ENCODE results near the gene RNF5.

The RNF5 gene

GRCh38 chr6:32154514-32155161 lies 23.6 kb upstream of the RNF5 start:
- TF ChIP-seq CTCF (IDR thresholded peaks at IDR 0.05): peak; percentile 34
- Mint-ChIP-seq H3K4me1 (peaks cover 56% of the 10 kb centered on the region), H3K36me3 (ENCODE audit: low read depth) (peaks cover 30% of the 10 kb centered on the region), H3K27me3 (ENCODE audit: low read depth, poor library complexity) (peaks cover 31% of the 10 kb centered on the region), H3K27ac (peak overlapping the region; percentile 98), H3K4me3 (peak overlapping the region; percentile 95), H3K9me3 (no peaks in the 10 kb centered on the region)
- peak; percentile 65 for DNase-seq

- DNase-seq: no peak
- H3K4me3 Mint-ChIP-seq: no peak overlapping the region
- H3K36me3 Mint-ChIP-seq (ENCODE audit: low read depth): peaks cover 39% of the 10 kb centered on the region
- peaks cover 12% of the 10 kb centered on the region for H3K27me3 Mint-ChIP-seq (ENCODE audit: low read depth, poor library complexity)
- H3K27ac Mint-ChIP-seq: no peak overlapping the region
- no peak for TF ChIP-seq CTCF (IDR thresholded peaks at IDR 0.05)
- no peaks in the 10 kb centered on the region for H3K9me3 Mint-ChIP-seq
- H3K4me1 Mint-ChIP-seq: peaks cover 35% of the 10 kb centered on the region
Measured at GRCh38 chr6:32156891-32157290, 21.3 kb upstream of the RNF5 start.

- H3K4me1 Mint-ChIP-seq: peaks cover 24% of the 10 kb centered on the region
- H3K36me3 Mint-ChIP-seq (ENCODE audit: low read depth): peaks cover 50% of the 10 kb centered on the region
- no peak for TF ChIP-seq CTCF (IDR thresholded peaks at IDR 0.05)
- no peaks in the 10 kb centered on the region for H3K9me3 Mint-ChIP-seq
- H3K27ac Mint-ChIP-seq: no peak overlapping the region
- DNase-seq: no peak
- H3K27me3 Mint-ChIP-seq (ENCODE audit: low read depth, poor library complexity): peaks cover 4% of the 10 kb centered on the region
- no peak overlapping the region for H3K4me3 Mint-ChIP-seq
Measured at GRCh38 chr6:32158052-32158451, 20.2 kb upstream of the RNF5 start.

GRCh38 chr6:32163559-32164258 lies 14.5 kb upstream of the RNF5 start:
- H3K4me3 Mint-ChIP-seq: no peak overlapping the region
- H3K27ac Mint-ChIP-seq: peak overlapping the region; percentile 72
- no peak for DNase-seq
- peaks cover 63% of the 10 kb centered on the region for H3K36me3 Mint-ChIP-seq (ENCODE audit: low read depth)
- peaks cover 16% of the 10 kb centered on the region for H3K4me1 Mint-ChIP-seq
- TF ChIP-seq CTCF (IDR thresholded peaks at IDR 0.05): no peak
- no peaks in the 10 kb centered on the region for H3K27me3 Mint-ChIP-seq (ENCODE audit: low read depth, poor library complexity)
- no peaks in the 10 kb centered on the region for H3K9me3 Mint-ChIP-seq

GRCh38 chr6:32164295-32164694 lies 13.9 kb upstream of the RNF5 start, which contains the start of gene EGFL8:
Gene EGFL8 (plus strand): TSS chr6:32164595. CDS start chr6:32166166, 1,571 bp downstream.
- no peak for DNase-seq
- peaks cover 63% of the 10 kb centered on the region for H3K36me3 Mint-ChIP-seq (ENCODE audit: low read depth)
- H3K27me3 Mint-ChIP-seq (ENCODE audit: low read depth, poor library complexity): no peaks in the 10 kb centered on the region
- peaks cover 17% of the 10 kb centered on the region for H3K4me1 Mint-ChIP-seq
- no peak for TF ChIP-seq CTCF (IDR thresholded peaks at IDR 0.05)
- no peaks in the 10 kb centered on the region for H3K9me3 Mint-ChIP-seq
- peak within 1 kb of the TSS; percentile 72 for H3K27ac Mint-ChIP-seq
- H3K4me3 Mint-ChIP-seq: no peak within 1 kb of the TSS
